ENCODE measurements around the gene POU3F3.

GRCh38 chr2:104861351-104862057 lies 7.6 kb downstream of the POU3F3 start:
- no peak for TF ChIP-seq POLR2AphosphoS5 (IDR thresholded peaks at IDR 0.05)
- no peak for TF ChIP-seq POLR2A (IDR thresholded peaks at IDR 0.05)

Measured in spleen (tissue), 3 donors.